H4 (cell line): Measurements from ENCODE around the gene SURF1. TPM values are rescaled to one million over a fixed set of nuclear protein-coding genes. Genes with fewer than 3 reads are reported as not detected.
"Not testable (repeated sequence)": the region's sequence is repeated elsewhere in the genome, so short reads cannot be mapped to it uniquely, and the experiment has no call there.

Experiments
- DNase-seq: peaks from one replicate; pipeline ENCODE4 v3.0.0-alpha.2; 2015; ENCODE audit warnings: low spot score
- total RNA-seq: library from RNA; depleted of rRNA; stranded (reverse); fragments of >200 nt; shearing (Covaris generic); gene quantifications from 2 replicates; pipeline ENCODE4 v1.2.3, GENCODE V29; 2014; rRNA removed

The SURF1 gene
- total RNA-seq, 1 experiment from 2014 or later, result 45.4 TPM

DNA sequence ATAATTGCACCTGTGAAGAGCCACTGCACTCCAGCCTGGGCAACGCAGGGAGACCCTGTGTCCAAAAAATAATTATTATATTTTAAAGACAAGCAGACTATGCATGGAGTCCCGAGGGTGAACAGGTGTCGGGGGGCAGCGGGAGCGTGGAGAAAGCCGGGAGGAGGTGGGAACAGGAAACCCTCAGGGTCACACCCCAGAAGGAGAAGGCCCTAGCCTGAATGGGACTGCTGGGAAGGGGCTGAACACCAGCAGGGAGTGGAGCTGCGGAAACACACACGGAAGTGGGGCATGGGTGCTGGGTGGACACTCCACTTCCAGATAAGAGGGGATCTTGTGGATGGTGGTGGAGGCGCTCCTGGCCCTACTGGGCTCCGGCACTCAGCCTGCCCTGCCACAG lies 33.1 kb downstream of the SURF1 start:
- DNase-seq, result no peak

DNA sequence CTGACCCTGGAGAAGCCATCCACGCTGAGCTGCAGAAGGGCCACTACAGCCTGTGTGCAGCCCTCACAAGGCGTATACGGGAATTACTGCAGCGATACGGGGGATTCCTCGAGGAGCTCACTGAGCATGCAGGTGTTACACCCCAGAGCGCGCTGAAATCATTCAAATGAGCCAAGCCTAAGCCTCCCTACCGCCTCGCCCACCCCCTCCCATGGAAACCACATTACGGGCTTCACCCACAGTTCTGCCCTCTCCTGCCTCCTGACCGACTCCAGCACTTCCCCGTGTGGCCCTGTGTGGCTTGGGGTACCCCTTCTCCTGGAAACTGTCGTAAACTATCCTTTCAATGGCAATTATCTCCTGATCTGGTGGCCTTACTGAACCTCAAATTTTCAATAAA lies 33.6 kb downstream of the SURF1 start:
- DNase-seq, result no peak

DNA sequence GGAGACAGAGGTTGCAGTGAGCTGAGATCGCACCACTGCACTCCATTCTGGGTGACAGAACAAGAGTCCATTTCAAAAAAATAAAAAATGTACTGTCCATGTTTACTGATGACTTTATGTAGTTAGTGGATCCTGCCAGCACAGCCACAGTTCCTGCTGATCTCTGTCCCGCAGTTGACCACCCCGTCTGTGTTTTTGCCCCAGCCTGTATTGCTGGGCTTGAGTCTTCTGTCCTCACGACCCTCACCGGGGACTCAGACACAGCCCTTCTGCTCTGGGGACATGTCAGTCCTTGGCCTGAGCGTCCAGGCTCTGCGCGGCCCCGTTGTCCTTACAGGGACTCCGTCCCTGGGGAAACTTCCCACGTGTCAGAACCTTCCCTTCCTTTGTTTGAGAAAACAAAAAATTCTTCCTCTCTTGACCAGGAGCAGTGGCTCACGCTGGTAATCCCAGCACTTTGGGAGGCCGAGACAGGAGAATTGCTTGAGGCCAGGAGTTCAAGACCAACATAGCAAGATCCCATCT lies 34.8 kb downstream of the SURF1 start:
- DNase-seq, result no peak

DNA sequence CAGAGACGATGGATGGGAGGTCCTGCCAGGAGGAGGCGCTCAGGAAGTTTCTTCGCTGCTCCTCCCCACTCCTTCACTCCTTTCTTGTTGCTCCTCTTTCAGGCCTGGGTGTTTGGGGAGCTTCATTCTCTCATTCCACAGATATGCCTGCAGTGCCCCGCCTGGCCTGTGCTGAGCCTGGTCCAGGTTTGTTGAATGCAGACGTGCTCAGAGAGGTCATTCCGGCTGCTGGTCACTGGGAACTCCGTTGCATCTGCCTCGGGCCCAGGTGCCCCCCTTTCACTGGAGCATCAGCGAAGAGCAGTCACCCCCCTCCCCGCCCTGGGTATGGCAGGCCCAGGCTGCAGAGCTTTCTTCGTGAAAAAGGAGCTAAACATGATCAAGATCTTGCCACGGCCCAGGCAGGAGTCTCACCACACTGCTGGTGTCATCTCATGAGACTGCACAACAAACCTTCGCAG lies 35.8 kb downstream of the SURF1 start:
- no peak for DNase-seq

DNA sequence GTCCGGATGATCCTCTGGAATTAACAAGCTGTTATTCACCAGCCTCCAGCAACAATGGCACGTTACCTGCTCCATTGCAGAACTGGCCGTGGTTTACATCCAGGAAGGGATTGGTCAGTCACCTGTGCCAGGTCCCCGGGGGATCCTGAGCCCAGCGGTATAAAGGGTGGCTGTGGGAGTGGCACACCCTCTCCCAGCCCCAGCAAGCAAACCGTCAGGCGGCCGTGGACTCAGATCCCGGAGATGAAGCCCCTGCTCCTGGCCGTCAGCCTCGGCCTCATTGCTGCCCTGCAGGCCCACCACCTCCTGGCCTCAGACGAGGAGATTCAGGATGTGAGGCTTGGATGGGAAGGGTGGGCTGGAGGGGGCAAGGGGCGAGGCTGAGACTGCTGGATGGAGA lies 38.7 kb downstream of the SURF1 start:
- DNase-seq, result not testable (repeated sequence)

DNA sequence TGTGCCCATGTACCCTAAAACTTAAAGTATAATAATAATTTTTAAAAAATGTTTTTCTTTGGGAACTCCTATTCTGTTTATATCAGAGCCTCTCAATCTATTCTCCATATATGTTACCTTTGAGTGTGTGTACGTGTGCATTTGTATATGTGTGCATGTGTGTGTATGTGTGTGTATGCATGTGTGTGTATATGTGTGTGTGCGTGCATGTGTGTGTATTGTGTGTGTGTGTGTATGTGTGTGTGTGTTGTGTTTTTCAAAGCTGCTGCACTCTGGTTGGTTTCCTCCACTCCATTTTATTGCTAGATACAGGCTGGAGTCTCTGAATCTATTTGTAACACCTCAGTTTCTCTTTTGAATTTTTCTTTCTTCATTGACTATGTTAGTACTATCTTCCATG lies 40.3 kb downstream of the SURF1 start:
- no peak for DNase-seq

DNA sequence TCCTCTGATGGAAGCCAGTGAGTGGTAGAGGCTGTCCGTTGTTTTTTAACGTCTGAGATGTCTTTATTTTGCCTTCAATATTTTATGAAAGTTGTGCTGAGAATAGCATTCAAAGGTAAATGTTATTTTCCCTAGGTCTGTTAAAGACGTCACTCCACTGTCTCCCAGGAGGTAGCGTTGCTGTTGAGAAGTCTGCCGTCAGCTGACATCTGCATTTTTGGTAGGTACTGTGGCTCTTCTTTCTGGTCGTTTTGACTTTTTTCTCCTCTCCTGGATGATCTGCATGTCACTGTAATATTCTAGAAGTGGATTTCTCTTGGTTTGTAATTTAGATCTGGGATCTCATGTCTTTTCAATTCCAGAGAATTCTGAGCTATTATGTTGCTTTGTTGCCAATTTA lies 46.7 kb downstream of the SURF1 start:
- DNase-seq, result no peak

DNA sequence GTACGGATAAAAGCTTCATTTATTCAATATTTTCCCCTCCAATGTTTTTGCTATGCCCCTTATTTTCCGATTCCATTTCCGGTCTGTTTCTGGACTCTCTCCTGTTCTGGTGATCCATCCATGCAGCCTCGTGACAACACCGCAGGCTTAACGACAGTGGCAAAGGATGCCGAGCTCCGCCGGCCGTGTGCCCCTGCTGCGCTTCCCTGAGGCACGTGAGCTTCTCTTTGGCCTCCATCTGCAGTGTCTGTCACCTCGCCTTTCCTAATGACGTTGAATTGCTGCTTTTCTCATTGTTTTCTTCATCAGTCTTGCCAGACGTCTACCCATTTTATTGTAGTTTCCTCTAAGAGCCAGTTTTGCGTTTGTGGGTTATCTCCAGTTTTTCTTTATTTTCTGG lies 49.0 kb downstream of the SURF1 start:
- no peak for DNase-seq

DNA sequence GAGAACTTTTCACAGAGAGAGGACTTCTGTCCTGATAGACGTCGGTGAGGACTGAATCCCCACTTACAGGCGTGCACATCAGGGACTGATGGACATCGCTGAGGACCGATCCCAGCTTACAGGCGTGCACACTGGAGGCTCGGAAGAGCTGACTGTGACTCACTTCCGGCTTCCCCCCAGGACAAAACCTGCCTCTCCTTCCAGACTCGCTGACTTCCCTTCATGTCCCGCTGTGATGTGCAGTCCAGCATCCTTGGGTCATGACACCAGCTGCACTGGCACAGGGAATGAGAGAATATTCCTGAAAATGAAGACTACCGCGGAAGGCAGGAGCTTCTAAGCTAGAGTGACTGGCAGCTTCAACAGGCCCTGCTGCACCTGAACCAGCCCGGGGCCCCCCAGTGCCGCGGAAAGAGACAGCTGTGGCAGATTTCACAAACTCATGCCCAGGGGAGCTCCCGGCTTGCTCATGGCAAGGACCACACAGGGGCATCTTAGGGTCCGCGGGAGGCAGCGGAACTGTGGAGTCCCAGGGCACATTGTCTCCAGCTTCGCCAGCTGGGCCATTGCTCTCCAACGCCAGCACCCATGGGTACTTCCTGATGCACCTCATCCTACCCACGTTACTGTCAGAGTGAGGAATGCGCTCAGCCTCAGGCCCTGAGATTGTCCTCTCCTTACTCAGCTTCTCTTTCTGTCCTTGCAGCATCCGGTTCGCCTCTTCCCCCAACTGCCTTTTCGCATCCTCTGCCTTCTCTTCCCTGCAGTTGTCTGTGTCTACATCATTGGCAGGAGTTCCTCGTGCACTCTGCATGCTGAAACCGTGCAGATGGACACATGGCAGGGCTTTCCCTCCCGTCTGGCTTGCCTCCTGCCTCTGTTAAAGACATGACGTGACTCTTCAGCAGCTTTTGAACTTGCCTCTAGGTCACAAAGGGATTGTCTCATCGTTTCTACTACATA lies 49.8 kb downstream of the SURF1 start:
- DNase-seq, result no peak

DNA sequence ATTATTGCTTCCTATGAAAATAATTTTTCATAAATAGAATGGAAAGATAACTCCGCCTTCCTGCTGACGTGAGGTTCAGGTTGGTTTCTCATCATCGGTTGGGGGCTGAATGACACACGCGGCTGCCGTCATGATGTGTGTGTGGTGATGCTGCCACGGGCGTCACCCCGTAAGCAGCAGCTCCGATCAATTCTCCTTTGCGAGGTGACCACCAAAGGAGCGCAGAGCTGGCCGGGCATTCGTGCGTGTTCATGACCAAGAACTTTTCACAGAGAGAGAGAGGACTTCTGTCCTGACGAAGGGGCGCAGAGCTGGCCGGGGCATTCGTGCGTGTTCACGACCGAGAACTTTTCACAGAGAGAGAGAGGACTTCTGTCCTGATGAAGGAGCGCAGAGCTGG lies 50.6 kb downstream of the SURF1 start:
- DNase-seq, result no peak

DNA sequence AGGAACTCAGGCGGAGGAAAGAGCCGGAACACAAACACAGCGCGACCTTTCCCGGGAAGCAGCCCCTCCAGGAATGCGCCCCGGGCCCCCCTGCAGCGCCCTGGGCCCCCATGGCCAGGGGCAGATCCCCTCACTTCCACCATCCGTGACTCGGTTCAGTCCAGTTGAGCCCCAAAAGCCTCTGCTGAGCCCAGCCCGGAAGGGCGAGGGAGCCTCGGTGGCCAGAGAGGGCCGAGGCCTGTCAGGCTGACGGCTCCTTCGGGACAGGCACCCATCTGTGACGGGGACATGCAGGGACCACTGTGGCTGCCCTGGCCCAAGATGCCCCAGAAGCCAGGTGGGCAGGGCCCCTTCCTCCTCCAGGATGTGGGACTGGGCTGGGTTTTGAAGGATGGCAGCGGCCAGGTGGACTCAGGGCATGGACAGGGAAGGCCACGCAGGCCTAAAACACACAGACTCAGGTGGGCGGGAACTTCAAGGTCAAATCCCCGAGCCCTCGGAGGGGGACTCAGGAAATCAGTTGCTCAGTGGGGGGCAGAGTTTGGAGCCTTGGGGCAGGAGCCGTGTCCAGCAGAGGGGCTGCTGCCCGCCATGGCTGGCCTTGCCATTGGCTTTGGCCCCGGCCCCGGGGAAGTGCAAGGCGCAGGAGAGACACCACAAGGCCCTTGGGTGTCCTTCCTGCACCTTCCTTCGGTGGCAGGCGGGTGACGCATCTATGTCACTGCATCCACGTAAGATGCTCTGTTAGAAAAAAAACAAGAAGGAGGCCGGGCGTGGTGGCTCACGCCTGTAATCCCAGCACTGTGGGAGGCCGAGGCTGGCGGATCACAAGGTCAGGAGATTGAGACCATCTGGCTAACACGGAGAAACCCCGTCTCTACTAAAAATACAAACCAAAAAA lies 51.6 kb downstream of the SURF1 start:
- DNase-seq, result no peak

DNA sequence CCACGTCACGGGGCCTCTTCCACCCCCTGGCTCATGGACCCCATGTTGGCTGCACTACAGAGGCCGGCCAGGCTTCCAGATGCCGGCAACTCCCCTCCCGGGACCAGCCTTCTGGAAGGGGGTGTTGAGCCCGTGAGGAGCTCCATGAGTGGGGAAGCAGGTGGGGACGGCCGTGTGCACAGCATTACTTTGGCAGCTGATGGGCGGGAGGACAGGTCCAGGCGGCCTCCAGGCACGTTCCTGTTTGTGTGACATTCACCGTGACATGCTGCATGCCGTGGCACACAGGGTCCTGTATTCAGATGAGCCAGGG lies 52.2 kb downstream of the SURF1 start:
- DNase-seq, result no peak

DNA sequence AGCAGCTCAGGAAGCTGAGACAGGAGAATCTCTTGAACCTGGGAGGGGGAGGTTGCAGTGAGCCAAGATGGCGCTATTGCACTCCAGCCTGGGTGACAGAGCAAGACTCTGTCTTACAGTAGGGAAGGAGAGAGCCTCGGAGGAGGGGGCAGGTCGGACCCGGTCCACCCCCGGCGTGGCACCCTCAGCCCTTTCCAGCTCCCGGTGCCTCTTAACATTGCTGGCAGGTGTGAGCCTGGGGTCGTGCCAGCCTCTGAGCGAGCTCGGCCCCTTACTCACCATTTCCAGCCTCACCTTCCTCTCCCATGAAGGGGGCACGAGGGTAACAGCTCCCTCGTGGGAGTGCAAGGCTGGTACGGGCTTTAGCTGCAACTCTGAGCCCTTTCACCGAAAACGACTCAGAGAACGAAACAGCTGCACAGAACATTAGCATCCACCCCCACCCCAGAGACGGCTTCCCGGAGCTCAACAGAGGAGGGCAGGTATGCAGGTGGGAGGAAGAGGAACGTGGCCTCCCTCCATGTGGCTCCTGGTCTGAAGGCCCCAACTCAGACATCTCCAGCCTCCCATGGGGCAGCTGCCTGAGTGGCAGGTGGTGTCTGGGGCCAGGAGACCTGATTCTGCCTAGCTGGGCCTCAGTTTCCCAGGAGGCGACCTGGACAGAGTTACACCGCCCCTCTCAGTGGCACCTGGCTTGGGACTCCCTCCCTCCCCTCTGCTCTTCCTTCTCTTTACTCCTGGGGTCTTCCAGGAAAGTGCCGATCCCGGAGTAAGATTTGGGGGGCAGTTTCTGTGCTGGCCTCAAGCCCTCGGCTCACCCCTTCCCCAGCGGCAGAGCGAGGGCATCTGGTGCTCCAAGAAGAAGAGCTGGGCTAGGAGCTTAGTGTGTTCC lies 52.8 kb downstream of the SURF1 start:
- no peak for DNase-seq

Other genes starting within 250 kb of the SURF1 start
- gene RALGDS, start 235.2 kb downstream of the SURF1 start, total RNA-seq, result 11.9 and 12.6 TPM in 2 replicates
- gene GBGT1, start 192.6 kb downstream of the SURF1 start, total RNA-seq, result not detected in 2 replicates
- not detected in 2 replicates for gene OBP2B, start 147.2 kb downstream of the SURF1 start, total RNA-seq
- gene ABO, start 81.3 kb downstream of the SURF1 start, total RNA-seq, result not detected in 2 replicates
- gene SURF6, start 20.3 kb downstream of the SURF1 start, total RNA-seq, result 7.4 and 8.9 TPM in 2 replicates
- 13.6 and 22.0 TPM in 2 replicates for gene MED22, start 8.4 kb downstream of the SURF1 start, total RNA-seq
- gene RPL7A, start 8.3 kb downstream of the SURF1 start, total RNA-seq, result 2,696 and 2,716 TPM in 2 replicates
- 22.1 and 23.0 TPM in 2 replicates for gene SURF2, start 63 bp upstream of the SURF1 start, total RNA-seq
- gene SURF4, start 19.6 kb upstream of the SURF1 start, total RNA-seq, result 220 and 254 TPM in 2 replicates
- 0.62 and 1.0 TPM in 2 replicates for gene STKLD1, start 19.9 kb upstream of the SURF1 start, total RNA-seq
- 11.5 and 15.8 TPM in 2 replicates for gene REXO4, start 61.5 kb upstream of the SURF1 start, total RNA-seq
- gene ADAMTS13, start 65.9 kb upstream of the SURF1 start, total RNA-seq, result 0.06 and 0.12 TPM in 2 replicates
- 2.5 TPM in 2 replicates for gene CACFD1, start 103.5 kb upstream of the SURF1 start, total RNA-seq
- 4.0 and 5.1 TPM in 2 replicates for gene SLC2A6, start 122.6 kb upstream of the SURF1 start, total RNA-seq
- gene MYMK, start 168.5 kb upstream of the SURF1 start, total RNA-seq, result not detected in 2 replicates
- gene ADAMTSL2, start 178.2 kb upstream of the SURF1 start, total RNA-seq, result not detected in 2 replicates